Breast epithelium (tissue), 3 donors: ENCODE results near the gene OLFM3.

Experiments
- POLR2A ChIP-seq: fragments of 450-650 bp; IDR thresholded peaks from one replicate; pipeline ENCODE4 v1.6.1; 2016; ENCODE audit warnings: antibody characterized with exemption, mild to moderate bottlenecking, moderate library complexity
- POLR2AphosphoS5 ChIP-seq, 3 donors: sonication (generic); formaldehyde crosslinking; IDR thresholded peaks; one replicate each; pipeline ENCODE4 v1.6.1; 2017; ENCODE audit warnings: antibody characterized with exemption in 3 of 3
- TF ChIP-seq, protein P1 (sequence below), 3 donors: fragments of 450-650 bp; IDR thresholded peaks; one replicate each; pipeline ENCODE4 v1.5.1; 2016 to 2017; ENCODE audit warnings: antibody characterized with exemption in 3 of 3, mild to moderate bottlenecking in 3 of 3, moderate library complexity in 3 of 3

- TF ChIP-seq, protein P1, sequence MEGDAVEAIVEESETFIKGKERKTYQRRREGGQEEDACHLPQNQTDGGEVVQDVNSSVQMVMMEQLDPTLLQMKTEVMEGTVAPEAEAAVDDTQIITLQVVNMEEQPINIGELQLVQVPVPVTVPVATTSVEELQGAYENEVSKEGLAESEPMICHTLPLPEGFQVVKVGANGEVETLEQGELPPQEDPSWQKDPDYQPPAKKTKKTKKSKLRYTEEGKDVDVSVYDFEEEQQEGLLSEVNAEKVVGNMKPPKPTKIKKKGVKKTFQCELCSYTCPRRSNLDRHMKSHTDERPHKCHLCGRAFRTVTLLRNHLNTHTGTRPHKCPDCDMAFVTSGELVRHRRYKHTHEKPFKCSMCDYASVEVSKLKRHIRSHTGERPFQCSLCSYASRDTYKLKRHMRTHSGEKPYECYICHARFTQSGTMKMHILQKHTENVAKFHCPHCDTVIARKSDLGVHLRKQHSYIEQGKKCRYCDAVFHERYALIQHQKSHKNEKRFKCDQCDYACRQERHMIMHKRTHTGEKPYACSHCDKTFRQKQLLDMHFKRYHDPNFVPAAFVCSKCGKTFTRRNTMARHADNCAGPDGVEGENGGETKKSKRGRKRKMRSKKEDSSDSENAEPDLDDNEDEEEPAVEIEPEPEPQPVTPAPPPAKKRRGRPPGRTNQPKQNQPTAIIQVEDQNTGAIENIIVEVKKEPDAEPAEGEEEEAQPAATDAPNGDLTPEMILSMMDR (IDR thresholded peaks at IDR 0.05) = no peak
- TF ChIP-seq POLR2A (no peak), POLR2AphosphoS5 (IDR thresholded peaks at IDR 0.05) (no peak)
These were observed 19.5 kb downstream of the OLFM3 start for GRCh38 chr1:101977266-101977665.
